ENCODE results near the gene GPHN.
"Not testable (repeated sequence)": the region's sequence is repeated elsewhere in the genome, so short reads cannot be mapped to it uniquely, and the experiment has no call there.

Gene GPHN

DNA sequence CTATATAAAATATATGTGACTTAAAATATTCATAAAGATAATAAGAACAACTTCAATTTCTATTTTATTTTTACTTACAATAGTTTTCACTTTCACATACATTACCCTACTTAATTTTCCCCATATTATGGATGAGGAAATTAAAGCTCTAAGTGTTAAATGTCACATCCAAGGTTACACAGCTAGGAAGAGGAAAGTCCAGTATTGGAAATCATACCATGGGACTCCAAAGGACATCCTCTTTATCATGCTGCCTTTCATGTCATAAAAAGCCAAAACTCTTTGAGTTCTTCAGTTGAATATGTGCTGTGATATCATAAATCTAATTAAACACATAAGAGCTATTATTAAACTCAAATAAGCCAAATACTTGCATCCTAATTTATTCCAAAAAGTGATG, 508.9 kb downstream of the GPHN start:
- no peak overlapping the region for H3K4me3 ChIP-seq (ENCODE audit: low read depth, low read length)

DNA sequence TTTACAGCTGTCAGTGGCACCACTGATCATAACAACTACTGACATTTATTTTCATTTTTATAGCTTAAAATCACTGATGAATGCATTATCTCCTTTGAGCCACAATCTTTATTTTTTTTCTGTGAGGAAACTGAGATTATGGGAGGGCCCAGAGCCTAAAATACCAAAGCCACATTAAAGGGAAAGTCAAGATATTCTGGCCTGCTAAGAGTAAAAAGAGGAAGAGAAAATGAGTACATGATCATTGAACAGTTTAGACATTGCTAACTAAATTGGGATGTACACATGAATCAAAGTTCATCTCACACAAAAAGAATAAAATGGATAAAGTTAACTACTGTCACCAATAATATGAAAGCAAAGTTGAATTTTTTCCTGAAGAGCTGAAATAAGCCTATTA, 510.8 kb downstream of the GPHN start:
- no peak overlapping the region for H3K4me3 ChIP-seq (ENCODE audit: low read depth, low read length)

DNA sequence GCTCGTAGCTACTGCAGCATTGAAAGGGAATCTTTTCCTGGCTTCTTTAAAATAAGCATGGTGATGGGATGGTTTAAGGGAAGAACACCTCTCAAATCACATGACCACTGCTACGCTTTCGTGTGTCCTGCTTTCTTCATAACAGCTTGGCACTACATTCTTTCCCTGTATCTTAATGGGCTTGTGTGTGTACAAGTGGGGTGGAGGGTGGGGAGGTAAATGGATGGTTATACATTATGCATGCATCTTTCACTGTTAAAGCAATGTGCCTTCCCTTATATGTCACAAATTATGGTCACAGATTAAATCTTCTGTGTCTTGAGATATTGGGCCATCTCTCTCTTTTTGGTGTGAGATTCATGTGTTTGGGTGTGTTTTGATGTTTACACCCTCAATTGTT, 511.8 kb downstream of the GPHN start:
- no peak overlapping the region for H3K4me3 ChIP-seq (ENCODE audit: low read depth, low read length)

DNA sequence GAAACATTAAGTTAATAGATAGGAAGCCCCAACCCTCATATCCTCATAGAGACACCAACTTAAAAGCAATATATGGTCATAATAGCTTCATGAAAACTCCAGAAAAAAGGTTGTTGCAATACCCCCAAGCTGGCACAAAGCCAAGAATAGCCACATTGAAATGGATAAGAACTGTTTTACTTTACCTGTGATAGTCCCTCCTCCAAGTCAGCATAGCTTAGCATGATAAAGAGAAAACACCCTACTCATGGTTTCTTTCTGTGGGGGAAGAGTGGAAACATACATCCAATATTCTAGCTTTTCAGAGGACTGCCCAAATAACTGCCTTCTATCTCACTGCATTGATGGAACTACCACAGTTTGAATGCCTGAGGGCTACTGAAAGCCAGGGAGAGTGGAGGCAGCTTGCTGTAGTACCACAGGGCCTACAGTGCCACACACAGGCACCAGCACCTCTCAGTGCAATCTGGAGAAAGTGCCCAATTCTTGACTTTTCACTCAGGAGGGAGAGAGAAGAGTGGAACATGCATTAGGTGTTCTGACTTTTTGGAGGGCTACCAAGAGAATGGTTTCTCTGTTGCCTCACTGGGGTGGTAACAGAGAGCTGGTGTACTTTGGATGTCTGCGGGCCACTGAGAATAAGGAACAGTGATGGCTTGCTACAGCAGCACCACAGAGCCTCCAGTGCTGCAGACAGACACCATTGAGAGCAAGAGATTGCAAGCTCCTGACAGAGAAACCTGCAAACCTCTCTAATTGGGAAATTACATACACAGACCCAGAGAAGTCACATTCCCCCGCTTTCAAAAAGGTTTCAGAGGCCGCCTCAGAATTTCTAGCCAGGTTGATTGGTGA, 524.2 kb downstream of the GPHN start:
- H3K4me3 ChIP-seq (ENCODE audit: low read depth, low read length): no peak overlapping the region

DNA sequence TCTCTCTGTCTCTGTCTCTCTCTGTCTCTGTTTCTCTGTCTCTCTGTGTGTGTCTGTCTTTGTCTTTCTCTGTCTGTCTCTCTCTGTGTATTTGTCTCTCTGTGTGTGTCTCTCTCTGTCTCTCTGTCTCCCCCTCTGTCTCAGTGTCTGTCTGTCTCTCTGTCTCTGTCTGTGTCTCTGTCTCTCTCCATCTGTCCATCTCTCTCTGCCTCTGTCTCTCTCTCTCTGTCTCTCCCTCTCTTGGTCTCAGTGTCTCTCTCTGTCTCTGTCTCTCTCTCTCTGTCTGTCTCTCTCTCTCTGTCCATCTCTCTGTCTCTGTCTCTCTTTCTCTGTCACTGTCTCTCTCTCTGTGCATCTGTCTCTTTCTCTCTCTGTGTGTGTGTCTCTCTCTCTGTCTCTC, 537.5 kb downstream of the GPHN start:
- no peak overlapping the region for H3K4me3 ChIP-seq (ENCODE audit: low read depth, low read length)

DNA sequence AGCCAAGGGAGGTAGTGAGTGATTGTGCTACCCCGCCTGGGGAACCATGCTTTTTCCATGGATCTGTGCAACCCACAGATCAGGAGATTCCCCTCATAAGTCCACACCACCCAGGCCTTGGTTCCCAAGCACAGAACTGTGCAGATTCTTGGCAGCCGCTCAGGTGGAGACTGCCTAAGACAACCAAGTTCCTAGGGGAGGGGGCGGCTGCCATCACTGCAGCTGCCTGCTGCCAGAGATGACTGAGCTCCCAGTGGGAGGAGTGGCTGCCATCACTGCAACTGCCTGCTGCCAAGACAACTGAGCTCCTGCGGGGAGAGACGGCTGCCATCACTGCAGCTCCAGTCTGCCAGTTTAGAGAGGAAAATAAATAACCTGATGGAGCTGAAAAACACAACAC, 542.9 kb downstream of the GPHN start:
- H3K4me3 ChIP-seq (ENCODE audit: low read depth, low read length): no peak overlapping the region

DNA sequence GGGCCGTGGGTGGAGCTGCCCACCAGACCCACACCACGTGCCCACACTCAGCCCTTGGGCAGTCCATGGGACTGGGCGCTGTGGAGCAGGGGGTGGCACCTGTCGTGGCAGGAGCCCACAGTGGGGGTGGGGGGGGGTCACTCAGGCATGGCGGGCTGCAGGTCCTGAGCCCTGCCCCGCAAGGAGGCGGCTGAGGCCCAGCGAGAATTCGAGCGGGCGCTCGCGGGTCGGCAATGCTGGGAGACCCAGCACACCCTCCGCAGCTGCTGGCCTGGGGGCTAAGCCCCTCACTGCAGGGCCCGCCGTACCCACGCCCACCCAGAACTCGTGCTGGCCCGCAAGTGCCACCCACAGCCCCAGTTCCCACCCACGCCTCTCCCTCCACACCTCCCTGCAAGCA, 548.7 kb downstream of the GPHN start:
- no peak overlapping the region for H3K4me3 ChIP-seq (ENCODE audit: low read depth, low read length)

DNA sequence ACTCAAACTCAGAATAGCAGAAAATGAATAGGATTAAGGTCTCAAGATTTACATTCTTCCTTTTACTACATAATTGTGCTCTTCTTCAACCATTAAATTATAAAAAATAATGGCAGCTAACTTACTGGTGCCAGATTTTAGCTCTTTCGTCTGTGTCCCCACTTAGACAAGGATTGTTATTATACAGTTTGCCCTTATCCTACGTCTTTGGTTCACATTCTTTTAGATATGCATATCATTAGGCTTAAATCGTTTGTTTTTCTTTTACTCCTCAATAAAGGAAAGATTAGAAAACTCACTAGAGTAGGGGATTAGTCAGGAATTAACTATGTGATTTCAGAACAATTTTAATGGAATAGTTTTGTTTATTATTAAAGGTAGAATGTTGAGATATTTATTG, 551.6 kb downstream of the GPHN start:
- H3K4me3 ChIP-seq (ENCODE audit: low read depth, low read length): no peak overlapping the region

DNA sequence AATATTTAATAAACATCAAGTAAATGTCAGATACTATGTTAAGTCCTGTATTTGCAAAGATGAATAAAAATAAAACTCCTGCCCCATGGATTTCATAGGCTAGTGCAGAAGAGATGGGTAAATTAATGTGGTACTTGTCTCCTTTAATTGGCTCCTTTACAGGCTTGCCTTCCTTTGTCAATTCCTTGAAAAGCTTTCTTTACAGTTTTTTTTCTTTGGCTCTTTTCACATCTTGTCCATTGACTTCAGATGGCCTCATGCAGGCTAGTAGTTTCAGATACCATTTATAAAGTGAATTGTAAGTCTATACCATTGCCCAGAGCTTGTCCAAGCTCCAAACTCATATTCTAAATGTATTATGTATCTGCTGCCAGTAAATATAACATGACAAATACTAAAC, 552.6 kb downstream of the GPHN start:
- no peak overlapping the region for H3K4me3 ChIP-seq (ENCODE audit: low read depth, low read length)

DNA sequence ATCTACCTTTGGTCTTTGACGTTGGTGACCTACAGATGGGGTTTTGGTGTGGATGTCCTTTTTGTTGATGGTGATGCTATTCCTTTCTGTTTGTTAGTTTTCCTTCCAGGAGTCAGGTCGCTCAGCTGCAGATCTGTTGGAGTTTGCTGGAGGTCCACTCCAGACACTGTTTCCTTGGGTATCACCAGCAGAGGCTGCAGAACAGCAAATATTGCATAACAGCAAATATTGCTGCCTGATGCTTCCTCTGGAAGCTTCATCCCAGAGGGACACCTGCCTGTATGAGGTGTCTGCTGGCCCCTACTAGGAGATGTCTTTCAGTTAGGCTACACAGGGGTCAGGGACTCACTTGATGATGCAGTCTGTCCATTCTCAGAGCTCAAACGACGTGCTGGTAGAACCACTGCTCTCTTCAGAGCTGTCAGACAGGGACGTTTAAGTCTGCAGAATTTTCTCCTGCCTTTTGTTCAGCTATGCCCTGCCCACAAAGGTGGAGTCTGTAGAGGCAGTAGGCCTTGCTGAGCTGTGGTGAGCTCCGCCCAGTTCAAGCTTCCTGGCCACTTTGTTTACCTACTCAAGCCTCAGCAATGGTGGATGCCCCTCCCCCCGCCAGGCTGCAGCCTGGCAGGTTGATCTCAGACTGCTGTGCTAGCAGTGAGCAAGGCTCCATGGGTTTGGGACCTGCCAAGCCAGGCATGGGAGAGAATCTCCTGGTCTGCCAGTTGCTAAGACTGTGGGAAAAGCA, 559.3 kb downstream of the GPHN start:
- not testable (repeated sequence) for H3K4me3 ChIP-seq (ENCODE audit: low read depth, low read length)

DNA sequence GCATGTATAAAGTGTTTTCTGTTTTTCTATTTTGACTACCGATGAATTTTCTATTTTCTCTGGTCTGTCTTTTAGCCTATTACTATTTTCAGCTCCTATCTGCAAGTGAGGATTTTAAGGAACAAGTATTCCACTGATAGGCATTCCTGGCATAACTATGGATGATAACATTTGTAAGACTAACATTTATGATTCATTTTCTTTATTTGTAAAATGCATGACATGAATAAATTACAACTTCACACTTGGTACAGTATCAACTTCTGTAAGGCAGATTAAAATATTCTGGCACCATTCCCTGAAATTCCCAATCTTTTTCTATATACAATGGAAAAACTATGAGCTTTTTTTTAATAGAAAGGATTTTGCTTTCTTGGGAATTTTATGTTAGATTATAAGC, 560.3 kb downstream of the GPHN start:
- no peak overlapping the region for H3K4me3 ChIP-seq (ENCODE audit: low read depth, low read length)

DNA sequence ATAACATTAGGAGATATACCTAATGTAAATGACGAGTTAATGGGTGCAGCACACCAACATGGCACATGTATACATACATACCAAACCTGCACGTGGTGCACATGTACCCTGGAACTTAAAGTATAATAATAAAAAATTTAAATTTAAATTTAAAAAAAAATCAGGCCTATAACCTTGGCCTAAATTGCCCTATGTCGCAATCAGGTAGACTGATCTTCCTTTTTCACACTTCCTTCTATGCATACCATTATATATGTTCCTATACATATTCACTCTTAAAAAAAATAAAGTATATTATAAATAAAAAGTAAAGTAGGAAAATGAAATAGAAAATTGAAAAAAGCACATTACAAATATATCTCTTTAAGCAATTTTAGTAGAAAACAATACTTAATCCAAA, 563.6 kb downstream of the GPHN start:
- no peak overlapping the region for H3K4me3 ChIP-seq (ENCODE audit: low read depth, low read length)

DNA sequence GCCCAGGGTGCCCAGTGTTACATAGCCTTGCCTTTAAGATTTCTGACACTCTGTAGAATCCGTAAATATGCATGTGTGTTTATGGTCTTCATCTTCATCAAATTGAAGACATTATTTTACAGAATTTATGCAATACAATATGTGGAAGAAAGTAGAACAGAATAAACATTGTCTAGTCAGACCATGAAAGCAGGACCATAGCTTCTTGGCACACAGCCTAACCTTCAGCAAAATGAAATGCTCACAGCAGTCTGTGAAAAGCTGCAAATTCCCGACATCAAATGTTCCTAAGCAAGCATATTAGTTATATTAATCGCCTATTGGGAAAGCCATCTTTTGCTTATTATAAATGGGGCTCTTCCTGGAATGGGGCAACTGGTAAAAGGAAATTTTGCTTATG, 570.0 kb downstream of the GPHN start:
- no peak overlapping the region for H3K4me3 ChIP-seq (ENCODE audit: low read depth, low read length)

DNA sequence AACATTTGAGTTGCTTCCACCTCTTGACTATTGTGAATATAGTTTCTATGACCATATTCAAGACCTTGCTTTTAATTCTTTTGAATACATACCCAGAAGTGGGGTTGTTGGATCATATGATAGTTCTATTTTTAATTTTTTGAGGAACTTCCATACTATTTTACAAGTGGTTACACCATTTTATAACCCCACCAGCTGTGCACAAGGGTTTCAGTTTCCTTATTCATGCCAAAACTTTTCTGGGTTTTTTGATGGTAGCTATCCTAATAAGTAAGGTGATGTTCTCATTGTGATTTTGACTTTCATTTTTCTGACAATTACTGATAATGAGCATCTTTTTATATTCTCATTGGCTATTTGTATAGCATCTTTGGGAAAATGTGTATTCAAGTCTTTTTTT, 571.9 kb downstream of the GPHN start:
- no peak overlapping the region for H3K4me3 ChIP-seq (ENCODE audit: low read depth, low read length)

DNA sequence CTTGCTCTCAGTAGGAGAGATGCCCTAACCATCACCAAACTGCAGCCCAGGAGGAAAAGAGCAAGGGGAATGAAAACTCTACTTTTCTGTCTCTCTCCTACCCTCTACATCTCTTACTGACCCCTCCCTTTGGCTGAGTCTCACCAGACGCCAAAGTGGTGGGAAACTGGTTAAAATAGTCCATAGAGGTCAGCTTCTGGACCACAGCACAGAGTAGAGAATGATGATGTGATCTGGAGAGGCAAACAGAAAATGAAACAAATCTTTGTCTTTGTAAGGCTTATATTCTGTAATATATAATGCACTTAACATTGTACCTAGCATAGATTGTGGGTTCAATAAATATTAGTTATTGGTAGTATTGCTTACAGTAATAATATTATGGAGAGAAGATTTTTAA, 600.3 kb downstream of the GPHN start:
- H3K4me3 ChIP-seq (ENCODE audit: low read depth, low read length): no peak overlapping the region

DNA sequence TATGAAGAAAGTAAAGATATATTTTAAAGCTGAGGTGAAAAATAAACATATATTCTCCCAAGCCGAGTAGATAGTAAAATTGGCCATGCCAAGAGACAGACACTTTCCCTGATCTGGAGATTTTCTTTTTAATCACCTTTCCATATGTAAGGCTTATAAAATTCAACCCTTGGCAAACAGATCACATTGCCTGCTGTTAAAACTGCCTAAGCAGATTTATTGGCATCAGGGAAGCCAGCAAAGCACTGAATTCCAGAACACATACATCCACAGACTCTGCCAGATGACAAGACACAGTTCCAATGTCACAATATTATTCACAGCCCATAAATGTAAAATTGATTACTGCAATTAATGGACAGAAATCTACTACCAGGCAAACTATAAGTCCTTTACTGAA, 603.1 kb downstream of the GPHN start:
- H3K4me3 ChIP-seq (ENCODE audit: low read depth, low read length): no peak overlapping the region

DNA sequence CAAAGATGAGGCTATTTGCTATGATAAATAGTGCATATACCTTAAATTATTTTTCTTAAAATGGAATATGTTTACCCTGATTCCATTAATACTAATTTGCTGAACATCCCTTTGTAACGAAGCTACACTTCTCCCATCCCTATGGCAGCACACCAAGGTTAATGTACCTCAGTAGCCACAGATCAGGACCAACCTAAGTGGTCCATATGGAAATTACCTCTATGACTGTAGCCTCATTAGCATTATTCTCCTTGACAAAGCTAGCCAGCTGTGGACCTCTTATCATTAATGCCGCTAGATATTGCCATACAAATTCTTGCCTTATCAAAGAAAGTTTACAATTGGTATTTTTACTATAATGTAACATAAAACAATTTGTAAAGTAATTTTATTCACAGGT, 604.4 kb downstream of the GPHN start:
- H3K4me3 ChIP-seq (ENCODE audit: low read depth, low read length): no peak overlapping the region

DNA sequence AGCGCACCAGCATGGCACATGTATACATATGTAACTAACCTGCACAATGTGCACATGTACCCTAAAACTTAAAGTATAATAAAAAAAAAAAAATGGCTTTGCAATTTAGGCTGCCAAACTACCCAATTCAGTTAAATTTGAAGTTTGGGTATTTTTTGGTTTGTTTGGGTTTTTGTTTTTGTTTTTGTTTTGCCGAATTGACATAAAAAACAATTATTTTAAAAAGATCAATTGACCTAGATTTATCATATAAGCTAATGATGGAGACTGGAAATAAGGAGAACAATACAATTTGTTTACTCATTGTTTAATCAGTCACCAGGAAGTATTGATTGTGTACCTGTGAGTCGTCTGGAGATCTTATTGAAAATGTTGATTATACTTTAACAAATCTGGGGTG, 619.2 kb downstream of the GPHN start:
- H3K4me3 ChIP-seq (ENCODE audit: low read depth, low read length): no peak overlapping the region

DNA sequence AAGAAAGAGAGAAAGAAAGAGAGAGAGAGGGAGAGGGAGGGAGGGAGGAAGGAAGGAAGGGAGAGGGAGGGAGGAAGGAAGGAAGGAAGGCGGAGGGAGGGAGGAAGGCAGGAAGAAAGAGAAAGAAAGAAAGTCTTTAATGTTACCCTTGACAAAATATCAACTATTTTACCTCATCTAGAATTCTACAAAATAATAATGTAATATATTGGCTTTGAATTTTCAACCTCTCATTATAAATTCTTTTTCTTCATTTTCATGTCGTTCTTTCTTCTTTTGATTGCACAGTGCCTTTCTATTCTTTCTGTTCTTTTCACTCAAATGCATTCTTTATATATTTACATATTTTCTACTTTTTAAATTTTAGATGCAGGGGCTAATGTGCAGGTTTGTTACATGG, 621.8 kb downstream of the GPHN start:
- no peak overlapping the region for H3K4me3 ChIP-seq (ENCODE audit: low read depth, low read length)

DNA sequence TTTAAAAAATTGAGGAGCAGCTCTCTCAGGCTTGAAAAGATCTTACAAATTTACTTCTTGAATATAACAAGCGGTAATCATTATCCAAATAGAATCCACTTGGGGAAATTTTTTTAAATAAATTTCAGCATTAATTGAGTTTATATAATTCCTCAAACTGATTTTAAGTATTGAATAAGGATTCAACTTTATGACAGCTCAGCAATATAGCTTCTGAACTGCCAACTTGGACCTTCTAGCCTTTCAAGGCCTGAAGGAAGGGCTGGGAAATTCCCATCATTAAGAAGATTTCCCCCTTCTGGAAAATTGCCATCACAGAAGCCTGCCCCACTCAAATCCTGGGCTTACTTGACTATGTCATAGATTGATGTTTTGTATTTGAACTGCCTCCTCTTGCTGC, 623.7 kb downstream of the GPHN start:
- no peak overlapping the region for H3K4me3 ChIP-seq (ENCODE audit: low read depth, low read length)

DNA sequence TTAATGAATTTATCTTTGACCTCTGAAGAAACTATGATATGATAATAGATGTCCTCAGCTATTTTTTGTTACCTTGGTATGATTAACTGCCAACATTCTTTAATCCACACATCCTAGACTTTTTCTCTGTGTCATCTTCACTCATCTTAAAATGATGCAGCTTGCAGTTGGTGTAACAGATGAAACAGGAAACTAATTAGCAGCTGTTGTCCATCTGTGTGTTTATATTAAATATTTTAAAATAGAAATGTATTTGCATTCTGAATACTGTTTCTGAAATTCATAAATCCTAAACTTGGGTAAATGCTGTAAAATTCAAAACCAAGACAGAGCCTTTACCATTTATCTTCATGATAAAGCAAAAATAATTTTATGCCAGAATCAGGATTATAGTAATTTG, 625.2 kb downstream of the GPHN start:
- H3K4me3 ChIP-seq (ENCODE audit: low read depth, low read length): no peak overlapping the region

DNA sequence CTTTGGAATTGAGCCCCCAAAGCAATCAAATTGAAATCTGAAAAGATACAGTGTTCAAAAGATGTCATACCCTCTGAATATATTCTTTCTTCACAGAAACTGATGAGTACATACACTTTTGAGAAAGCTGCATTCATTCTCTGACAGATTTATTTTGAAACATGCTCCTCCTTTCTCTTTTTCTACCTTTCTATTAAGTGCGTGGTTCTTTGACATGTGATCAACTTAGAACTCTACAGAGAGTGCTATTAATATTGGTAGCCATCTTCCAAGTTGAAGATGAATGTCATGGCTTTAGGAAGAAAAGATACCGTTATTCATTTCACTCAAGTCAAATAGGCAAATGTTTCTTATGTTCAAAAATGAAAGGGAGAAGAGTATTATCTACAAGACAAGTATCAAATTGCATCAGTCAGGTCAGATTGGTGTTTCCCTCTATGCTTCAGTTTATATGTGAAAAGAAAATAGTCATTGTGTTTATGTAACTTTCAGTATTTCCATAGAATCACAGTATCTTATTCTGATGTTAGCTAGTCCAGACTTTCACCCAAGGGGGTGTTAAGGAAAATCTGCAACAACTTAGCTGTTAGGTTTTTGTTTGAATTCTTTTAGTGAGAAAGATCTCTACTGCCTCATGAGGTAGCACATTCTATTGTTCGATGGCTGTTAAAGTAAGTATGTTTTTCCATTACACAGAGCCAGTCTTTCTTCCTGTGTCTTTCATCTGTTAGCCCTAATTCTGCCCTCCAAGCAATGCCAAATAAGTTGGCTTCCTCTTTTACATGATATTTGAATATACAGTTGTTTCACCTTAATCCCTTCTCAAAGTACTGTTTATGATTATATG, 625.9 kb downstream of the GPHN start:
- H3K4me3 ChIP-seq (ENCODE audit: low read depth, low read length): no peak overlapping the region

Measured in iPS-11a (cell line).